HUES48 (cell line): ENCODE data around the gene COG5.

Source experiments
- H3K27ac ChIP-seq: one replicate; pipeline ENCODE4 v1.7.0; 2013; ENCODE audit warnings: low read depth, low read length, inconsistent platforms
- H3K27me3 ChIP-seq: 2 replicates; pipeline ENCODE4 v1.6.1; 2013; ENCODE audit warnings: mild to moderate bottlenecking, low read length; ENCODE audit not compliant: control insufficient read depth, insufficient read depth
- H3K36me3 ChIP-seq: 2 replicates; pipeline ENCODE4 v1.6.1; 2013; ENCODE audit warnings: low read length; ENCODE audit not compliant: control insufficient read depth, insufficient read depth
- H3K4me1 ChIP-seq: 2 replicates; pipeline ENCODE4 v1.6.1; 2013; ENCODE audit warnings: mild to moderate bottlenecking, low read length; ENCODE audit not compliant: control insufficient read depth, insufficient read depth
- H3K4me3 ChIP-seq: 2 replicates; pipeline ENCODE4 v1.5.1; 2013; ENCODE audit warnings: mild to moderate bottlenecking, low read depth, low read length
- H3K9ac ChIP-seq: 2 replicates; pipeline ENCODE4 v1.6.1; 2013; ENCODE audit warnings: mild to moderate bottlenecking, low read depth, low read length, moderate library complexity
- H3K9me3 ChIP-seq: 2 replicates; pipeline ENCODE4 v1.6.1; 2013; ENCODE audit warnings: low read length; ENCODE audit not compliant: control insufficient read depth, insufficient read depth

The COG5 gene

DNA sequence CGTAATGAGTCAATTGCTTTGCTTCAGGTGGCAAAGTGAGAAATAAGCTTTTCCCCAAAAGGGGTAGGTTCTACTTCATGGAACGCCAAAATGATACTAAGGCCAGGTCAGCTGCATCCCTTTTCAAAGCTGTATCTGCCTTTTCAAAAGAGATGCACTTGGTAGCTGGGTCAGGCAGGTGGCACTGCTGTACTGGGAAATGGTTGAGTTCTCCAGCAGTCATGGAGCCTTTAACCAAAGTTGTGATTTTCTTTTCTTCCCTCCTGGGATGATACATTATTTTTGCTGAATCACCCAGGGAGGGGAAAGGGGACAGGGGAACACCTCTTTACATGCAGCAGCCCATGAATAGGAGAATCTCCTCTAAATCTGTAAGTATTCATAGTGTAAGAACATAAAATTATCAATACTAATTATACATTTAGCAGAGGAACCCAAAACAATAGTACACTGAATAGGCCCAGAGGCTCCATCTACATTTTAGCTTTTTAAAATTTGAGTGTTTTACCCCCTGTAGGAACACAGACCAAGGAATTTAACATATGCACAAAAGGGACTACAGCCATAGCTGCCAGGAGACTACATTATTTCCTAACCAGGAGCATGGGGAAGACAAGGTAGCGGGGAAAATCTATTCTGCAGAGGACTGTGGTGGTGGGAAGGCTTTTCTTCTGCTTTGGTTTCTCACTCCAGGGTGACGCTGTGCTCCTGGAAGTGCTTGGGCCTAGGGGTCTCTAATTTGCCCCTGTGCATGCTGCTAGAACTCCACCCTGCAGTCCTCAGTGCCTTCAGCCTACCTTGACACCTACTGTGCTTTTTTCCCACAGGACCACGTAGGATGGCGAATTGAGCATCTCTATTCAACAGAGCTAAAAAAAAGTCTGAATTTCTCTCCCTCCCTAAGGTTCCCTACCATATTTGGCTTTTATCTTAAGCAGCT, 100.3 kb downstream of the COG5 start:
- peak overlapping the region; percentile 67 for H3K27ac ChIP-seq
- H3K27me3 ChIP-seq: no peaks in the 10 kb centered on the region
- peaks cover 22% of the 10 kb centered on the region for H3K4me1 ChIP-seq
- no peak overlapping the region for H3K4me3 ChIP-seq
- peaks cover 2% of the 10 kb centered on the region; the same call in 1 of the 2 replicates for H3K36me3 ChIP-seq
- H3K9me3 ChIP-seq: no peaks in the 10 kb centered on the region
- no peak overlapping the region for H3K9ac ChIP-seq

DNA sequence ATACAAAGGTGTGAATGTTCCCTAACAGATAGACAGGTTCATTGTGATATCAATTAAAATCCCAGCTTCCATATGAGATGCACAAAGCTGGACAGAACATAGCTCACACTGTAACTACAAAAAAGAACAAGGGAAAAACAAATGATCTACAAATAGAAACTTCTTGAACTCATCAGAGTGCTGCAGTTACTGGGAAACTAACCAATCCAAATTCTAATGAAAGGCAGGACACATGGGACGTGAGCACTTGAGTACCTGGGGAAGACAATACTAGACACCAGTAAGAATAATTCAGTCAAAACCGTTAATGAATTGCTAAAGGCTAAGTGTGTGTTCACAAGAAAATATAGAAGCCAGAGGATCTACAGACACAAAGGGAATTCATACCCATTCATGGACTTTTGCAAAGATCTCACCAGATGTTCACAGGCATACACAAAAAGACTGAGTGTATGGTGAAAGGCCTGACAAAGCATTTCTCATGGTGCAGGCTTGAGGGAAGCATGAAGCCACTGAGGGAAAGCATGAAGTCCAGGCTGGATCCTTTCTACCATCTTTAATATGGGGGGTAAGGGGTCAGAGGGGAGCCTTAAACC, 101.7 kb downstream of the COG5 start:
- H3K9ac ChIP-seq: no peak overlapping the region
- H3K4me3 ChIP-seq: no peak overlapping the region
- H3K27me3 ChIP-seq: no peaks in the 10 kb centered on the region
- no peaks in the 10 kb centered on the region for H3K9me3 ChIP-seq
- H3K4me1 ChIP-seq: peaks cover 15% of the 10 kb centered on the region
- peaks cover 4% of the 10 kb centered on the region; the same call in 1 of the 2 replicates for H3K36me3 ChIP-seq
- H3K27ac ChIP-seq: no peak overlapping the region

DNA sequence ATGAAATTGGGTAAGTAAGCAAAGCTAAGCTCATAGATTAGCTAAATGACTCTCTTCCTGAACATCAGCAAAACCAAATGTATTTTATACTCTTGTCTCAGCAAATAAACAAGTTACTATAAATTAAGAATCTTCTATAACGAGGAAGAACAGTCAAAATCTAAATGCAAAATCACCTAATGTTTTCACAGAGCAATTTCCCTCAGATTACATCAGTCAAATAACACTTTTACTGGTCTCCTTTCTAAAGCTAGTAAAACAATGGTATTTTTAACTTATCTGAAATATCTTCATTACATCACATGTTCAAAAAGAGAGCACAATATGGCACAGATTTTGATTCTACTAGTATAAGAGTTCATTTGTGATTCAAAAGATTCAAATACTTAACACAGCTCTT, 110.3 kb downstream of the COG5 start:
- H3K36me3 ChIP-seq: peaks cover 5% of the 10 kb centered on the region; the same call in 1 of the 2 replicates
- H3K4me1 ChIP-seq: no peaks in the 10 kb centered on the region
- no peak overlapping the region for H3K9ac ChIP-seq
- H3K9me3 ChIP-seq: no peaks in the 10 kb centered on the region
- H3K27ac ChIP-seq: no peak overlapping the region
- no peak overlapping the region for H3K4me3 ChIP-seq
- no peaks in the 10 kb centered on the region for H3K27me3 ChIP-seq

DNA sequence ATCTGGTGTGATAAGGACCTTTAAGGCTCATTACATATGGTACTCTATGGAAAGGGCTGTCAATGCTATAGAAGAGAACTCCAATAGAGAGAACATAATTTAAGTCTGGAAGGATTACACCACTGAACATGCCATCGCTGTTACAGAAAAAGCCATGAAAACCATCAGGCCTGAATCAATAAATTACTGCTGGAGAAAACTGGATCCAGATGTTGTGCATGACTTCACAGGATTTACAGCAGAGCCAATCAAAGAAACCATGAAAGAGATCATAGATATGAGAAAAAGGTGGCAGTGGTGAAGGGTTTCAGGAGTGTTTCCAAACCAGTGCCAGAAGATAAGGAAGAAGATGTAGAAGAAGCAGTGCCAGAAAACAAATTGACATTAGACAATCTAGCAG, 112.8 kb downstream of the COG5 start:
- H3K4me3 ChIP-seq: no peak overlapping the region
- H3K27me3 ChIP-seq: no peaks in the 10 kb centered on the region
- H3K4me1 ChIP-seq: no peaks in the 10 kb centered on the region
- H3K9ac ChIP-seq: no peak overlapping the region
- H3K36me3 ChIP-seq: peaks cover 4% of the 10 kb centered on the region; the same call in 1 of the 2 replicates
- no peak overlapping the region for H3K27ac ChIP-seq
- H3K9me3 ChIP-seq: no peaks in the 10 kb centered on the region

DNA sequence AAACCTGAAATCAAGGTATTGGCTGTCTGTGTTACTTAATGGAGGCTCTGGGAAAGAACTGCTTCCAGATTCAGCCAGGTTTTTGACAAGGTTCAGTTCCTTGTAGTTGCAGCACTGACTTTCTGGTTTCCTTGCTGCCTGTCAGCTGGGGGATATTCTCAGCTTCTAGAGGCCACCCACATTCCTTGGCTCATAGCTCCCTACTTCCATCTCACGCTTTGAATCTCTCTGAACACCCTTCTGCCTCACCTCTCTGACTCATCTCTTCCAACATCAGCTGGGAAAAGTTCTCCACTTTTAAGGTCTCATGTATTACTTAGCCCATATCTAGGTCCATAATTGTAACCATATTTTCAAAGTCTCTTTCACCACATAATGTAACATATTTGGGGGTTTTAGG, 116.7 kb downstream of the COG5 start:
- no peak overlapping the region for H3K9ac ChIP-seq
- H3K36me3 ChIP-seq: peaks cover 4% of the 10 kb centered on the region; the same call in 1 of the 2 replicates
- H3K4me1 ChIP-seq: no peaks in the 10 kb centered on the region
- H3K4me3 ChIP-seq: no peak overlapping the region
- no peaks in the 10 kb centered on the region for H3K27me3 ChIP-seq
- no peaks in the 10 kb centered on the region for H3K9me3 ChIP-seq
- H3K27ac ChIP-seq: no peak overlapping the region

DNA sequence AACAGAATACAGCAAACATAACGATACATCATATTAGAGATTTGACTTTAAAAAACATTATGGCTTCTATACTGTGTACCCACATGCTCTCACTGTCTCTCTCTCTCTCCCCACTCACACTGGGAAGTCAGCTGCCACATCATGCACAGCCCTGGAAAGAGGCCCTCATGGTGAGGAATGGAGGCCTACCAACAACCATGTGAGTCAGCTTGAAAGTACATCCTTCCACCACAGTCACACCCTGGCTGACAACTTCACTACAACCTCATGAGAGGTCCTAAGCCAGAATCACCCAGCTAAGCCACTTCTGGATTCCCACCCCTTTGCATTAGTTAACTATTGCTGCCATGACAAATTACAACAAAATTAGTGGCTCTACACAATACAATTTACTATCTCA, 117.2 kb downstream of the COG5 start:
- no peaks in the 10 kb centered on the region for H3K9me3 ChIP-seq
- H3K9ac ChIP-seq: no peak overlapping the region
- peaks cover 4% of the 10 kb centered on the region; the same call in 1 of the 2 replicates for H3K36me3 ChIP-seq
- no peak overlapping the region for H3K27ac ChIP-seq
- H3K4me3 ChIP-seq: no peak overlapping the region
- no peaks in the 10 kb centered on the region for H3K4me1 ChIP-seq
- no peaks in the 10 kb centered on the region for H3K27me3 ChIP-seq

DNA sequence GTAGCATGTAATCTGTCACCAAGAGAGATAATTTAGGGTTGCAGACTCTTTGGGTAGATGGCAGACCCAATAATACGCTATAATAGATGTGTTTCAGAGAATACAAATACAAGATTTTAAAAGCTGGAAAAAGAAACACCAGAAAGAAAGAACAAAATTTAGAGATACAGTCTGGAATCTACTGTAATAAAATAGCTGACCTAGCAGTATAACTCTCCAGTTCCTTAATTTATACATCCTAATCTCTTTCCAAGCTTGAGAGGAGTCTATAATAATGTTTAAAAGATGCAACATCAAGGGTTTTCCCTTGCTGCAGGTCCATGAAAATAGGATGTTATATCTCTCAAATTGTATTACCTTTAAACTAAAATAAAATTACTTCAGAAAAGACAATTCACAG, 121.0 kb downstream of the COG5 start:
- Histone ChIP-seq H3K9ac (no peak overlapping the region), H3K27ac (no peak overlapping the region), H3K4me1 (no peaks in the 10 kb centered on the region), H3K4me3 (no peak overlapping the region), H3K9me3 (no peaks in the 10 kb centered on the region), H3K27me3 (no peaks in the 10 kb centered on the region), H3K36me3 (no peaks in the 10 kb centered on the region)

DNA sequence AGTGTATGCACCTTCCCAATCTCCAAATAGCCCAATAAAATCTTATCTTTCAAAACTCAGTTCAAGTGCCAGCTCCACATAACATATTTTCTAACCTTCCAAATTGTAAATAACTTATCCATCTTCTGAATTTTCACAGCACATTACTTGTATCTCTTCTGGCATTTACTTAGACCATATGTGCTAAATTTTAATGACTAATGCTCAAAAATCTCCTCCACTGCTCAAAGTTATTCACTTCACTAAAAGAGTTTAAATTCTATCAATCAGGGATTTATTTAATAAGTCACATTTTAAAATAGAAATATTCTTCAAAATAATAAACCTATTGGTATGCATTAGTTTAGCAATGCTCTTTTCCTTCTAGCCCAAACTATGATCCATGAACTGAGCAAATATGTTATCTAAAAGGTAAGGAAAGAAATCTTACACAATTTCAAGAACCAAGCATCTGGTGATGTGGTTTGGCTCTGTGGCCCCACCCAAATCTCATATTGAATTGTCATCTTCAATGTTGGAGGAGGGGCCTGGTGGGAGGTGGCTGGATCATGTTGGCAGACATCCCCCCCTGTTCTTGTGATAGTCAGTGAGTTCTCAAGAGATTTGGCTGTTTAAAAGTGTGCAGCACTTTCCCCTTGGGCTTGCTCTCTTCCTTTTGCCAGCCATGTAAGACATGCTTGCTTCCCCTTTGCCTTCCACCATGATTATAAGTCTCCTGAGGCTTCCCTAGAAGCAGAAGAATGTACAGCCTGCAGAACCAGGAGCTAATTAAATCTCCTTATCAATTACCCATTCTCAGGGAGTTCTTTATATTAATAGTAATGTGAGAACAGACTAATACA, 121.9 kb downstream of the COG5 start:
- H3K36me3 ChIP-seq: no peaks in the 10 kb centered on the region
- H3K4me1 ChIP-seq: no peaks in the 10 kb centered on the region
- no peak overlapping the region for H3K27ac ChIP-seq
- no peak overlapping the region for H3K9ac ChIP-seq
- no peaks in the 10 kb centered on the region for H3K9me3 ChIP-seq
- no peak overlapping the region for H3K4me3 ChIP-seq
- H3K27me3 ChIP-seq: no peaks in the 10 kb centered on the region

DNA sequence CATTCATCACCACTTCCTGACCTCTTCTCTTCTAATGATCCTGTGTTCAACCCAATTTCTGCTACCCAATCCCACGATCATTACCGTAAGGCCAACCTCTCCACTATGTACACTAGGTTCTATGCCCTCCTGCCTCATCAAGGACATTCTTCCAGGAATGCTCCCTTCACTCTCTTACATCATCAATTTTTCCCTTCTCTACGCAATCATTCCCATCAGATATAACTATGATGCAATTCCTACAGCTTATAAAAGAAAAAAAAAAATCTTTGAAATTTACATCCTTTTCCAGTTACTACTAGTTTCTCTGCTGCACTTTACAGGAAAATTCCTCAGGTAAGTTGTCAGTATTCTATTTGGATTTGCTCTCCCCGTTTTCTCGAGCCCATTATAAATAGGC, 124.7 kb downstream of the COG5 start:
- H3K4me3 ChIP-seq: no peak overlapping the region
- no peak overlapping the region for H3K27ac ChIP-seq
- H3K36me3 ChIP-seq: no peaks in the 10 kb centered on the region
- no peaks in the 10 kb centered on the region for H3K27me3 ChIP-seq
- no peaks in the 10 kb centered on the region for H3K4me1 ChIP-seq
- H3K9me3 ChIP-seq: no peaks in the 10 kb centered on the region
- no peak overlapping the region for H3K9ac ChIP-seq

DNA sequence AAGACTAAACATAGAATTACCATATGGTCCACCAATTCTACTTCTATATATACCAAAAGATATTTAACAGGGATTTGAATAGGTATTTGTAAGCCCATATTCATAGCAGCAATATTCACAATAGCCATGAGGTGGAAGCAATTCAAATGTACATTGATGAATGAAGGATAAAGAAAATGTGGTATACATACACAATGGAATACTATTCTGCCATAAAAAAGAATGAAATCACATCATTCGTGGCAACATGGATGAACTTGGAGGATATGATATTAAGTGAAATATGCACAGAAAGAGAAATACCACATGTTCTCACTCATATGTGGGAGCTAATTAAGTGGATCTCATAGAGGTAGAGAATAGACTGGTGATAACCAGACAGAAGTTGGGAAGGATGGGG, 128.0 kb downstream of the COG5 start:
- H3K4me1 ChIP-seq: no peaks in the 10 kb centered on the region
- no peaks in the 10 kb centered on the region for H3K36me3 ChIP-seq
- no peaks in the 10 kb centered on the region for H3K27me3 ChIP-seq
- H3K27ac ChIP-seq: no peak overlapping the region
- H3K9ac ChIP-seq: no peak overlapping the region
- no peaks in the 10 kb centered on the region for H3K9me3 ChIP-seq
- H3K4me3 ChIP-seq: no peak overlapping the region
